ENCODE results near the gene NMU. TPM values are rescaled to one million over a fixed set of nuclear protein-coding genes. Genes with fewer than 3 reads are reported as not detected.

Gene NMU
- total and polyA plus RNA-seq, 10 of the 15 experiments (the other 5 are each of a cell fraction or from before 2014, with no cell fraction given): 0.33 TPM; not detected in 9

DNA sequence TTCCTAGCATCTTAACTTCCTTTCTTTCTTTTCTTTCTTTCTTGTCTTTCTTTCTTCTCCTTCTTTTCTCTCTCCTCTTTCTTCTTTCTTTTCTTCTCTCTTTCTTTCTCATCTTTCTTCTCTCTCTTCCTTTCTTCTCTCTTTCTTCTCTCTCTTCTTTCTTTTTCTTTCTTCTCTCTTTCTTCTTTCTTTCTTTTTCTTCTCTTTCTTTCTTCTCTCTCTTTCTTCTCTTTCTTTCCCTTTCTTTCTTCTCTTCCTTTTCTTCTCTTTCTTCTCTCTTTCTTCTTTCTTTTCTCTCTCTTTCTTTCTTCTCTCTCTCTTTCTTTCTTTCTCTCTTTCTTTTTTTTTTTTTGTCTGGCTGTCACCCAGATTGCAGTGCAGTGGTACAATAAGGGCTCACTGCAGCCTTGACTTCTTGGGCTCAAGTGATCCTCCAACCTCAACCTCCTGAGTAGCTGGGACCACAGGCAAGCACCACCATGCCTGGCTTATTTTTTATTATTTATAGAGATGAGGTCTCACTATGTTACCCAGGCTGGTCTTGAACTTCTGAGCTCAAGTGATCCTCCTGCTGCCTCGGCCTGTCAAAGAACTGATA, 17.5 kb downstream of the NMU start:
- no peak for TF ChIP-seq NRF1 (conservative IDR thresholded peaks at IDR 0.05; ENCODE audit: low read depth, low read length)
- no peaks in the 10 kb centered on the region for H4K20me1 ChIP-seq (ENCODE audit: control insufficient read depth, insufficient read depth)
- no peak for ATAC-seq
- intact Hi-C loops (cut with micrococcal nuclease; ENCODE audit: unreplicated experiment): no loop called here
- BruUV-seq (replicated peaks): no TSS peak
- no peak overlapping the region for H2AFZ ChIP-seq (ENCODE audit: control insufficient read depth, low read depth, low read length)
- FAIRE-seq: no peak
- H3K36me3 ChIP-seq (ENCODE audit: control insufficient read depth in 2 of 2, insufficient read depth in 2 of 2, low read length in 1 of 2): no peaks in the 10 kb centered on the region
- H3K79me2 ChIP-seq (ENCODE audit: control insufficient read depth, insufficient read depth, low read length): no peaks in the 10 kb centered on the region
- ChIA-PET SMC1A (ENCODE audit: uncharacterized antibody, unreplicated experiment) (no interaction called here), CTCF (no interaction called here), POLR2A (no interaction called here), RAD21 (ENCODE audit: unreplicated experiment) (no interaction called here)
- H3K9ac ChIP-seq (ENCODE audit: control insufficient read depth, insufficient read depth, low read length): no peak overlapping the region
- H3K4me1 ChIP-seq (ENCODE audit: control insufficient read depth, insufficient read depth, low read length): peaks cover 3% of the 10 kb centered on the region; the same call in 1 of the 2 replicates
- H3K4me2 ChIP-seq (ENCODE audit: control insufficient read depth, insufficient read depth): no peak overlapping the region
- H3K4me3 ChIP-seq: no peak overlapping the region
- DNase-seq (ENCODE audit: low read depth, low spot score): no peak
- in situ Hi-C loops (cut with MboI): no loop called here
- H3K27ac ChIP-seq (ENCODE audit: control insufficient read depth, insufficient read depth): no peak overlapping the region
- H3K27me3 ChIP-seq (replicated peaks in 1 of 2; ENCODE audit: control insufficient read depth in 2 of 2, insufficient read depth in 2 of 2, low read length in 1 of 2): peaks cover 0 to 3% of the 10 kb centered on the region in 2 experiments; a peak in 1 of 4 replicates
- WGBS (ENCODE audit: insufficient coverage, insufficient replicate concordance, low lambda C conversion rate, missing lambda C conversion rate): 55% methylated on average over 1 of the region's 1 CpG
- no peaks in the 10 kb centered on the region for H3K9me3 ChIP-seq (replicated peaks; ENCODE audit: control insufficient read depth, insufficient read depth, low read length)

DNA sequence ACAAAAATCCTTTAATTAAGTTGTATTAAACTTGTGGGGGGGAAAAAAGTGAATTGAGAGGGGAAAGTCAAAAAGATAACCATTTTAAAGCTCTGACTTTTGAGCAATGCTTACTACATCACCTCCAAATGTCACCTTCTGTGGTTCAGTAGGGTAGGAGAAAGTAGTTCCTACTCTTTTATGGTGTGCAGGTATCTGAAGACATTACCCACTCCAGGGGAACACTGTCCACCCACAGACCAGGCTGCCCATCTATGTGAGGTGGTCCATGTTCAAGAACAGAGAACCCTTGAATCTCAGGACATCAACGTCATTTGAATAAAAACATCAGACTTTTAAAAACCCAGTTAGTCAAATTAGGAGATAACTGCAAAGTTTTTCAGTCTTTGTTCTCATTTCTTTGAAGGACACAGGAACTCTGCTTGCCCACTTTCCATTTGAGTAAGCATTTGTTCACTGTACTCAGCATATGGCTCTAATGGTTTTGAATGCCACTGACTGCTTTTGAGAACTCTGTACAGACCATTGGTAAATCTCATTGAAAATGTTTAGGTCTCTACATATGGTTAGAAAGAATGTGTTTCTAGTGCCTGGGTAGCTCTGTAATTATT, 18.4 kb downstream of the NMU start:
- intact Hi-C loops (cut with micrococcal nuclease; ENCODE audit: unreplicated experiment): no loop called here
- ATAC-seq (peak; percentile 98), FAIRE-seq (peak; percentile 93)
- no peak for TF ChIP-seq CREB1 (IDR thresholded peaks at IDR 0.05; ENCODE audit: low read depth)
- TF ChIP-seq TCF7 (IDR thresholded peaks at IDR 0.05; ENCODE audit: borderline replicate concordance): 0 out of 2 replicates have a peak, but pooled peaks have one; percentile 23
- no peak for TF ChIP-seq SREBF2 (IDR thresholded peaks at IDR 0.05; ENCODE audit: low read length)
- peak; percentile 58; the same call in 1 of the 2 replicates for TF ChIP-seq ZNF217 (IDR thresholded peaks at IDR 0.05)
- TF ChIP-seq BACH1 (IDR thresholded peaks at IDR 0.05; ENCODE audit: borderline replicate concordance): no peak
- TF ChIP-seq JUNB (IDR thresholded peaks at IDR 0.05): peak; percentile 93
- no peak for TF ChIP-seq ETV6 (conservative IDR thresholded peaks at IDR 0.05 in 1 of 2, IDR thresholded peaks at IDR 0.05 in 1 of 2; ENCODE audit: borderline replicate concordance in 1 of 2, low read depth in 1 of 2)
- no peak for TF ChIP-seq EGR1 (IDR thresholded peaks at IDR 0.05; ENCODE audit: borderline replicate concordance in 1 of 2, low read depth in 2 of 2, low read length in 2 of 2)
- peak; percentile 22; the same call in 1 of the 2 replicates for TF ChIP-seq RUNX3 (IDR thresholded peaks at IDR 0.05; ENCODE audit: low read length)
- peak in 1 of 2 experiments; percentile 42; a peak in 1 of 4 replicates for TF ChIP-seq EP300 (IDR thresholded peaks at IDR 0.05; ENCODE audit: borderline replicate concordance in 1 of 2, control insufficient read depth in 1 of 2, low read depth in 2 of 2, low read length in 2 of 2)
- TF ChIP-seq IRF4 (IDR thresholded peaks at IDR 0.05; ENCODE audit: low read depth, low read length): peak; percentile 87
- TF ChIP-seq, protein P1, sequence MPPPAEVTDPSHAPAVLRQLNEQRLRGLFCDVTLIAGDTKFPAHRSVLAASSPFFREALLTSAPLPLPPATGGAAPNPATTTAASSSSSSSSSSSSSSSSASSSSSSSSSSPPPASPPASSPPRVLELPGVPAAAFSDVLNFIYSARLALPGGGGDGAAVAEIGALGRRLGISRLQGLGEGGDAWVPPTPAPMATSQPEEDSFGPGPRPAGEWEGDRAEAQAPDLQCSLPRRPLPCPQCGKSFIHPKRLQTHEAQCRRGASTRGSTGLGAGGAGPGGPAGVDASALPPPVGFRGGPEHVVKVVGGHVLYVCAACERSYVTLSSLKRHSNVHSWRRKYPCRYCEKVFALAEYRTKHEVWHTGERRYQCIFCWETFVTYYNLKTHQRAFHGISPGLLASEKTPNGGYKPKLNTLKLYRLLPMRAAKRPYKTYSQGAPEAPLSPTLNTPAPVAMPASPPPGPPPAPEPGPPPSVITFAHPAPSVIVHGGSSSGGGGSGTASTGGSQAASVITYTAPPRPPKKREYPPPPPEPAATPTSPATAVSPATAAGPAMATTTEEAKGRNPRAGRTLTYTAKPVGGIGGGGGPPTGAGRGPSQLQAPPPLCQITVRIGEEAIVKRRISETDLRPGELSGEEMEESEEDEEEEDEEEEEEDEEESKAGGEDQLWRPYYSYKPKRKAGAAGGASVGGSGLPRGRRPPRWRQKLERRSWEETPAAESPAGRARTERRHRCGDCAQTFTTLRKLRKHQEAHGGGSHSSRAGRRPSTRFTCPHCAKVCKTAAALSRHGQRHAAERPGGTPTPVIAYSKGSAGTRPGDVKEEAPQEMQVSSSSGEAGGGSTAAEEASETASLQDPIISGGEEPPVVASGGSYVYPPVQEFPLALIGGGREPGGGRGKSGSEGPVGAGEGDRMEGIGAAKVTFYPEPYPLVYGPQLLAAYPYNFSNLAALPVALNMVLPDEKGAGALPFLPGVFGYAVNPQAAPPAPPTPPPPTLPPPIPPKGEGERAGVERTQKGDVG (CRISPR knock-in tag; IDR thresholded peaks at IDR 0.05): no peak
- TF ChIP-seq POU2F2 (IDR thresholded peaks at IDR 0.05; ENCODE audit: borderline replicate concordance, low read depth, low read length): peak; percentile 40; the same call in 1 of the 3 replicates

More for the DNA sequence above, 18.4 kb downstream of the NMU start:
- peaks cover 0 to 3% of the 10 kb centered on the region in 2 experiments; a peak in 1 of 4 replicates for H3K27me3 ChIP-seq (replicated peaks in 1 of 2; ENCODE audit: control insufficient read depth in 2 of 2, insufficient read depth in 2 of 2, low read length in 1 of 2)
- POLR2A ChIA-PET: no interaction called here
- no peak overlapping the region for H3K9ac ChIP-seq (ENCODE audit: control insufficient read depth, insufficient read depth, low read length)
- WGBS (ENCODE audit: insufficient coverage, insufficient replicate concordance, low lambda C conversion rate, missing lambda C conversion rate): 0% methylated on average over 1 of the region's 1 CpG
- H3K4me1 ChIP-seq (ENCODE audit: control insufficient read depth, insufficient read depth, low read length): peaks cover 3% of the 10 kb centered on the region; the same call in 1 of the 2 replicates
- in situ Hi-C loops (cut with MboI): no loop called here
- H3K79me2 ChIP-seq (ENCODE audit: control insufficient read depth, insufficient read depth, low read length): no peaks in the 10 kb centered on the region
- no peaks in the 10 kb centered on the region for H4K20me1 ChIP-seq (ENCODE audit: control insufficient read depth, insufficient read depth)
- H3K4me2 ChIP-seq (ENCODE audit: control insufficient read depth, insufficient read depth): no peak overlapping the region
- CTCF ChIA-PET: interaction anchor here (1.2 kb wide), 1 partner anchor 63 kb away, joined by 3 read pairs; no protein-coding TSS in a partner anchor
- no peak overlapping the region for H2AFZ ChIP-seq (ENCODE audit: control insufficient read depth, low read depth, low read length)
- DNase-seq (ENCODE audit: low read depth, low spot score): peak; percentile 25
- no peak overlapping the region for H3K4me3 ChIP-seq
- no peak overlapping the region for H3K27ac ChIP-seq (ENCODE audit: control insufficient read depth, insufficient read depth)
- no peaks in the 10 kb centered on the region for H3K36me3 ChIP-seq (ENCODE audit: control insufficient read depth in 2 of 2, insufficient read depth in 2 of 2, low read length in 1 of 2)
- no TSS peak for BruUV-seq (replicated peaks)
- no peaks in the 10 kb centered on the region for H3K9me3 ChIP-seq (replicated peaks; ENCODE audit: control insufficient read depth, insufficient read depth, low read length)
- SMC1A ChIA-PET (ENCODE audit: uncharacterized antibody, unreplicated experiment): interaction anchor here (1.4 kb wide), 2 partner anchors 49 to 205 kb away, joined by 3 to 4 read pairs; no protein-coding TSS in a partner anchor
- RAD21 ChIA-PET (ENCODE audit: unreplicated experiment): no interaction called here

Data from GM12878 (cell line).